ENCODE data around the gene NEDD4.

NEDD4 gene

DNA sequence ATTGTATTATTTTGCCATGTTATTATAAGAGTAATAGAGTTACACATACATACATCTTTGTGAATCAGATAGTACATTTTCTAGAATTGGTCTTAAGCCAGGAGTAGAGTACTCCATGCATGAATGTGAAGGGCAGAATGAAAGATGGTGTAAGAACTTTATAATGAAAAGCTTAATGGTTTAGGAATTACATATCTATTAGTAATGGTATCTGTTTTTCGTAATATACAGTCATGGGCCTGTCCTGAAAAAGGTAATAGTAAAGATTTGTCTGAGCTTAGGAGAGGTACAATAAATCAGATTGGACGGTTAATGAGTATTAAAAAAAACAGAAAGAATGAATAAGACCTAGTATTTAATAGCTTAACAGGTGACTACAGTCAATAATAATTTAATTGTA, 132.3 kb downstream of the NEDD4 start:
- TF ChIP-seq EGR1 (IDR thresholded peaks at IDR 0.05) (no peak), RAD21 (IDR thresholded peaks at IDR 0.05; ENCODE audit: low read depth) (no peak), ZBTB7A (IDR thresholded peaks at IDR 0.05; ENCODE audit: low read depth) (no peak), CEBPB (IDR thresholded peaks at IDR 0.05) (no peak), TCF12 (IDR thresholded peaks at IDR 0.05; ENCODE audit: low read depth) (no peak), TAF1 (IDR thresholded peaks at IDR 0.05; ENCODE audit: low read depth) (no peak), CREB1 (IDR thresholded peaks at IDR 0.05; ENCODE audit: low read depth) (no peak), NFIC (IDR thresholded peaks at IDR 0.05) (no peak), EP300 (IDR thresholded peaks at IDR 0.05; ENCODE audit: borderline replicate concordance) (no peak), YY1 (IDR thresholded peaks at IDR 0.05; ENCODE audit: low read depth) (no peak), FOXM1 (IDR thresholded peaks at IDR 0.05; ENCODE audit: borderline replicate concordance, low read depth) (no peak)
- TF ChIP-seq, protein P1, sequence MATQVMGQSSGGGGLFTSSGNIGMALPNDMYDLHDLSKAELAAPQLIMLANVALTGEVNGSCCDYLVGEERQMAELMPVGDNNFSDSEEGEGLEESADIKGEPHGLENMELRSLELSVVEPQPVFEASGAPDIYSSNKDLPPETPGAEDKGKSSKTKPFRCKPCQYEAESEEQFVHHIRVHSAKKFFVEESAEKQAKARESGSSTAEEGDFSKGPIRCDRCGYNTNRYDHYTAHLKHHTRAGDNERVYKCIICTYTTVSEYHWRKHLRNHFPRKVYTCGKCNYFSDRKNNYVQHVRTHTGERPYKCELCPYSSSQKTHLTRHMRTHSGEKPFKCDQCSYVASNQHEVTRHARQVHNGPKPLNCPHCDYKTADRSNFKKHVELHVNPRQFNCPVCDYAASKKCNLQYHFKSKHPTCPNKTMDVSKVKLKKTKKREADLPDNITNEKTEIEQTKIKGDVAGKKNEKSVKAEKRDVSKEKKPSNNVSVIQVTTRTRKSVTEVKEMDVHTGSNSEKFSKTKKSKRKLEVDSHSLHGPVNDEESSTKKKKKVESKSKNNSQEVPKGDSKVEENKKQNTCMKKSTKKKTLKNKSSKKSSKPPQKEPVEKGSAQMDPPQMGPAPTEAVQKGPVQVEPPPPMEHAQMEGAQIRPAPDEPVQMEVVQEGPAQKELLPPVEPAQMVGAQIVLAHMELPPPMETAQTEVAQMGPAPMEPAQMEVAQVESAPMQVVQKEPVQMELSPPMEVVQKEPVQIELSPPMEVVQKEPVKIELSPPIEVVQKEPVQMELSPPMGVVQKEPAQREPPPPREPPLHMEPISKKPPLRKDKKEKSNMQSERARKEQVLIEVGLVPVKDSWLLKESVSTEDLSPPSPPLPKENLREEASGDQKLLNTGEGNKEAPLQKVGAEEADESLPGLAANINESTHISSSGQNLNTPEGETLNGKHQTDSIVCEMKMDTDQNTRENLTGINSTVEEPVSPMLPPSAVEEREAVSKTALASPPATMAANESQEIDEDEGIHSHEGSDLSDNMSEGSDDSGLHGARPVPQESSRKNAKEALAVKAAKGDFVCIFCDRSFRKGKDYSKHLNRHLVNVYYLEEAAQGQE (IDR thresholded peaks at IDR 0.05; ENCODE audit: low read depth): no peak
- TF ChIP-seq, protein P2, sequence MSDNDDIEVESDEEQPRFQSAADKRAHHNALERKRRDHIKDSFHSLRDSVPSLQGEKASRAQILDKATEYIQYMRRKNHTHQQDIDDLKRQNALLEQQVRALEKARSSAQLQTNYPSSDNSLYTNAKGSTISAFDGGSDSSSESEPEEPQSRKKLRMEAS (IDR thresholded peaks at IDR 0.05): no peak

DNA sequence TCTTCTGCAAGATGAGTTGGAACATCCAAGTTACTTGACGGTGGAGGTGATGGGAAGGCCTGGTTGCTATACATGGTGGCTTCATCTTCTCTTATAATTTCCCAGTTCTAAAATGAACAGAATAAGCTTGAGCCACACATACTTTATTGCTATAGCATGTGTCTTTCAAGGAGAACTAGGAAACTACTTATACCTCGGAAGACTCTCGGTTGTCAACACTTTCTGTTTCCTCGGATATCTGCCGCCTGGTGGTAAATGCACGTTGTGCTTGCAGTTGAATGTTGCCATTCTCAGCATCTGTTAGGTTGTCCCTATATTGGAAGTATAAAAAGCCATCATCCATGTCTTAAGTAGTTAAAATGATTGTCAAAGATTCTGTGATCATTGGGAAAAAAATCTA, 132.9 kb downstream of the NEDD4 start:
- TF ChIP-seq, protein P2 (IDR thresholded peaks at IDR 0.05): no peak
- TF ChIP-seq EGR1 (IDR thresholded peaks at IDR 0.05): no peak
- TF ChIP-seq ZBTB7A (IDR thresholded peaks at IDR 0.05; ENCODE audit: low read depth): no peak
- no peak for TF ChIP-seq EP300 (IDR thresholded peaks at IDR 0.05; ENCODE audit: borderline replicate concordance)
- no peak for TF ChIP-seq CEBPB (IDR thresholded peaks at IDR 0.05)
- TF ChIP-seq FOXM1 (IDR thresholded peaks at IDR 0.05; ENCODE audit: borderline replicate concordance, low read depth): no peak
- TF ChIP-seq, protein P1 (IDR thresholded peaks at IDR 0.05; ENCODE audit: low read depth): no peak
- TF ChIP-seq, protein P3, sequence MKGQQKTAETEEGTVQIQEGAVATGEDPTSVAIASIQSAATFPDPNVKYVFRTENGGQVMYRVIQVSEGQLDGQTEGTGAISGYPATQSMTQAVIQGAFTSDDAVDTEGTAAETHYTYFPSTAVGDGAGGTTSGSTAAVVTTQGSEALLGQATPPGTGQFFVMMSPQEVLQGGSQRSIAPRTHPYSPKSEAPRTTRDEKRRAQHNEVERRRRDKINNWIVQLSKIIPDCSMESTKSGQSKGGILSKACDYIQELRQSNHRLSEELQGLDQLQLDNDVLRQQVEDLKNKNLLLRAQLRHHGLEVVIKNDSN (IDR thresholded peaks at IDR 0.05): no peak
- TF ChIP-seq TAF1 (IDR thresholded peaks at IDR 0.05; ENCODE audit: low read depth): no peak
- no peak for TF ChIP-seq TEAD4 (IDR thresholded peaks at IDR 0.05)
- no peak for TF ChIP-seq CREB1 (IDR thresholded peaks at IDR 0.05; ENCODE audit: low read depth)
- TF ChIP-seq TCF12 (IDR thresholded peaks at IDR 0.05; ENCODE audit: low read depth): no peak
- no peak for TF ChIP-seq RAD21 (IDR thresholded peaks at IDR 0.05; ENCODE audit: low read depth)

DNA sequence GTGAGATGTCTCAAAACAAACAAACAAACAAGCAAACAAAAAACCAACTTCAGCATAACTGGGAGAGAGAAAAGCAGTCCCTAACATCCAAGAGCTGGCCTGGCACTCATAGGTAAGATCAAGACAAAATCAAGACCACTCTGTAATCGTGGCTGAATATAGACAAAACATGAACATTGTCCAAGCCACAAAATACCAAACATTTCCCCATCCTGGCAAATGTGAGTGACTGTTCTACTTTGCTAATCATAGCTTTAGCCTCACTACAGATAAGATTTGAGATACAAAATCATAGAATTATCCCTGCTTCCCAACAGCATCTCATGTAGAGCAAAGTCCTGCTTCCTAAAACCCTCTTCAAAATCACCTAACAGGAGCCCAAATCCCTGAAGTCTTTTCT, 133.7 kb downstream of the NEDD4 start:
- TF ChIP-seq TEAD4 (IDR thresholded peaks at IDR 0.05) (no peak), EGR1 (IDR thresholded peaks at IDR 0.05) (no peak), RAD21 (IDR thresholded peaks at IDR 0.05; ENCODE audit: low read depth) (no peak), CREB1 (IDR thresholded peaks at IDR 0.05; ENCODE audit: low read depth) (no peak), ZBTB7A (IDR thresholded peaks at IDR 0.05; ENCODE audit: low read depth) (no peak), FOXM1 (IDR thresholded peaks at IDR 0.05; ENCODE audit: borderline replicate concordance, low read depth) (no peak), TCF12 (IDR thresholded peaks at IDR 0.05; ENCODE audit: low read depth) (no peak), TAF1 (IDR thresholded peaks at IDR 0.05; ENCODE audit: low read depth) (no peak), EP300 (IDR thresholded peaks at IDR 0.05; ENCODE audit: borderline replicate concordance) (no peak), CEBPB (IDR thresholded peaks at IDR 0.05) (no peak), NFIC (IDR thresholded peaks at IDR 0.05) (no peak), YY1 (IDR thresholded peaks at IDR 0.05; ENCODE audit: low read depth) (no peak)
- TF ChIP-seq, protein P2 (IDR thresholded peaks at IDR 0.05): no peak
- TF ChIP-seq, protein P1 (IDR thresholded peaks at IDR 0.05; ENCODE audit: low read depth): no peak
- TF ChIP-seq, protein P3 (IDR thresholded peaks at IDR 0.05): no peak

DNA sequence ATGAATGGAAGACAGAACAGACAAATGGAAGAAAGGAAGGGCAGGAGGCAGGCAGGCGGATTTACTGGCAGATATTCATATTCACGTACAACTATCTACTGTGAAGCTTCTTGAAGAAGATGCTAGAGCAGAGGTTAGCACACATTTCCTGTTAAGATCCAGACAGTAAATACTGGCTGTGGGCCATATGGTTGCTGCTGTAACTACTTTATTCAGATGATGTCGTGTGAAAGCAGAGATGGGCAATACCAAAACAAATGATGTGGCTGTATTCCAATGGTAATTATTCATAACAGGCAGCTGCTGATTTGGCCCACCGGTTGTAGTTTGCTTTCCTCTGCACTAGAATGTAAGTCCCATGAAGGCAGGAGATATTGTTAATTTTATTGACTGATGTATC, 134.8 kb downstream of the NEDD4 start:
- no peak for TF ChIP-seq YY1 (IDR thresholded peaks at IDR 0.05; ENCODE audit: low read depth)
- no peak for TF ChIP-seq FOXM1 (IDR thresholded peaks at IDR 0.05; ENCODE audit: borderline replicate concordance, low read depth)

All from Ishikawa (cell line).